ENCODE measurements around the gene BCL7B. TPM values are rescaled to one million over a fixed set of nuclear protein-coding genes. Genes with fewer than 3 reads are reported as not detected.
"Not testable (repeated sequence)": the region's sequence is repeated elsewhere in the genome, so short reads cannot be mapped to it uniquely, and the experiment has no call there.

BCL7B gene
- total and polyA plus RNA-seq, 2 donors from 2014 or later, result 55.4 to 67.3 TPM

DNA sequence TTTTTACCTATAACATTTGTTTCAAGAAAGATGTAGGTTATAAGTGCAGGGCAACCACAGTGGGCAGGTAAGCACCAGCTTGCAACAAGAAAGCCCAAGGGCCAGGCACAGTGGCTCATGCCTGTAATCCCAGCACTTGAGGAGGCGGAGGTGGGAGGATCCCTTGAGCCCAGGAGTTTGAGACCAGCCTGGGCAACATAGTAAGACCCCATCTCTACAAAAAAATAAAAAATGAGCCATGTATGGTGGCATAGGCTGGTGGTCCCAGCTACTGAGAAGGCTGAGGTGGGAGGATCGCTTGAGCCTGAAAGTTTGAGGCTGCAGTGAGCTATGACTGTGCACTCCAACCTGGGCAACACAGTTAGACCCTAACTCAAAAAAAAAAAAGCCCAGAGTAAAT is 12.8 kb downstream of the BCL7B start:
- Histone ChIP-seq H3K27ac (ENCODE audit: low read depth in 2 of 2, low read length in 2 of 2) (no peak overlapping the region), H3K36me3 (ENCODE audit: control insufficient read depth in 2 of 3, insufficient read depth in 3 of 3, low read length in 3 of 3) (peaks cover 5 to 22% (median 20%) of the 10 kb centered on the region in 3 donors), H3K9ac (ENCODE audit: low read length in 3 of 3) (no peak overlapping the region), H3K27me3 (ENCODE audit: control insufficient read depth, insufficient read depth, low read length) (no peaks in the 10 kb centered on the region), H3K4me1 (ENCODE audit: control insufficient read depth in 2 of 3, insufficient read depth in 2 of 3, low read depth in 1 of 3, low read length in 3 of 3) (peaks cover 0 to 2% (median 0%) of the 10 kb centered on the region in 3 donors), H3K4me3 (ENCODE audit: low read length in 3 of 3) (no peak overlapping the region), H3K9me3 (ENCODE audit: control insufficient read depth in 2 of 3, insufficient read depth in 1 of 3, low read length in 3 of 3) (no peaks in the 10 kb centered on the region)
- intact Hi-C loops (cut with DNase I), result no loop called here
- no peak for TF ChIP-seq CTCF (IDR thresholded peaks at IDR 0.05; ENCODE audit: borderline replicate concordance, extremely low read depth, insufficient read depth)
- FAIRE-seq (no peak), DNase-seq (no peak)

DNA sequence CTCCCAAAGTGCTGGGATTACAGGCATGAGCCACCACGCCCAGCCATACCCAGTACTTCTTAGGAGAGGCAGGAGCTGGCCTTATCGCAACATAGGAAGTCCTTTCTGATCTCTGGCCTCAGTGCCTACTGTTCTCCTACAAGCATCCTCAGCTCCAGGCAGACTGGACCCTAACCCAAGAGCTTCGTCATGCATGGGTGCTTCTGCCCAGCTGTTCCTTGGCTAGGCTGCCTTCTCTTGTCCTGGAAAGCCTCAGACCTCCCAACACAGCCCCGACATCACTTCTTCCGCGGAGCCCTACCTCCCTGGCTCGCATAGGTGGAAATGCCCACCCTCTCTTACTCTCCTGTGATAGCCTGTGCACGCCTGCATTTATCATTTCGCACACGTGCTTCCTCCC is 15.8 kb downstream of the BCL7B start:
- no peak for FAIRE-seq
- no peaks in the 10 kb centered on the region for H3K9me3 ChIP-seq (ENCODE audit: control insufficient read depth in 2 of 3, insufficient read depth in 1 of 3, low read length in 3 of 3)
- no peak overlapping the region for H3K9ac ChIP-seq (ENCODE audit: low read length in 3 of 3)
- H3K4me3 ChIP-seq (ENCODE audit: low read length in 3 of 3), result no peak overlapping the region
- H3K27me3 ChIP-seq (ENCODE audit: control insufficient read depth, insufficient read depth, low read length), result no peaks in the 10 kb centered on the region
- H3K4me1 ChIP-seq (ENCODE audit: control insufficient read depth in 2 of 3, insufficient read depth in 2 of 3, low read depth in 1 of 3, low read length in 3 of 3), result no peaks in the 10 kb centered on the region
- intact Hi-C loops (cut with DNase I), result no loop called here
- peaks cover 5 to 41% (median 35%) of the 10 kb centered on the region in 3 donors for H3K36me3 ChIP-seq (ENCODE audit: control insufficient read depth in 2 of 3, insufficient read depth in 3 of 3, low read length in 3 of 3)
- no peak for TF ChIP-seq CTCF (IDR thresholded peaks at IDR 0.05; ENCODE audit: borderline replicate concordance, extremely low read depth, insufficient read depth)
- no peak overlapping the region for H3K27ac ChIP-seq (ENCODE audit: low read depth in 2 of 2, low read length in 2 of 2)
- DNase-seq, result no peak

- peaks cover 5 to 50% (median 39%) of the 10 kb centered on the region in 3 donors for H3K36me3 ChIP-seq (ENCODE audit: control insufficient read depth in 2 of 3, insufficient read depth in 3 of 3, low read length in 3 of 3)
- FAIRE-seq (no peak), DNase-seq (no peak)
- no peak overlapping the region for H3K4me3 ChIP-seq (ENCODE audit: low read length in 3 of 3)
- H3K27me3 ChIP-seq (ENCODE audit: control insufficient read depth, insufficient read depth, low read length), result no peaks in the 10 kb centered on the region
- no peaks in the 10 kb centered on the region for H3K4me1 ChIP-seq (ENCODE audit: control insufficient read depth in 2 of 3, insufficient read depth in 2 of 3, low read depth in 1 of 3, low read length in 3 of 3)
- no peak overlapping the region for H3K9ac ChIP-seq (ENCODE audit: low read length in 3 of 3)
- no peaks in the 10 kb centered on the region for H3K9me3 ChIP-seq (ENCODE audit: control insufficient read depth in 2 of 3, insufficient read depth in 1 of 3, low read length in 3 of 3)
- H3K27ac ChIP-seq (ENCODE audit: low read depth in 2 of 2, low read length in 2 of 2), result no peak overlapping the region
- intact Hi-C loops (cut with DNase I), result no loop called here
- TF ChIP-seq CTCF (IDR thresholded peaks at IDR 0.05; ENCODE audit: borderline replicate concordance, extremely low read depth, insufficient read depth), result no peak
Measured at GRCh38 chr7:73539709-73540108, 17.8 kb downstream of the BCL7B start.

DNA sequence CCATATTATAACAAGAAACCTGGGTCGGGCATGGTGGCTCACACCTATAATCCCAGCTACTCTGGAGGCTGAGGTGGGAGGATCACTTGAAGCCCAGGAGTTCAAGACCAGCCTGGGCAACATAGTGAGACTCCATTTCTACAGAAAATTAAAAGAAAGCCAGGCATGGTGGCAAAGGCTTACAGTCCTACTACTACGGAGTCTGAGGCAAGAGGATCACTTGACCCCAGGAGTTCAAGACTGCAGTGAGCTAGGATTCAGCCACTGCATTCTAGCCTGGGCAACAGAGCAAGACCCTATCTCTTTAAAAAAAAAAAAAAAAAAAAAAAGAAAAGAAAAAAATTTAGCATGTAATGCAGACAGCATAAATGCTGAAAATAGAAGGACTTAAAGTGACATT is 19.0 kb downstream of the BCL7B start:
- H3K27ac ChIP-seq (ENCODE audit: low read depth in 2 of 2, low read length in 2 of 2); H3K4me1 ChIP-seq (ENCODE audit: control insufficient read depth in 2 of 3, insufficient read depth in 2 of 3, low read depth in 1 of 3, low read length in 3 of 3); H3K9me3 ChIP-seq (ENCODE audit: control insufficient read depth in 2 of 3, insufficient read depth in 1 of 3, low read length in 3 of 3); H3K4me3 ChIP-seq (ENCODE audit: low read length in 3 of 3); DNase-seq; FAIRE-seq; H3K9ac ChIP-seq (ENCODE audit: low read length in 3 of 3); H3K27me3 ChIP-seq (ENCODE audit: control insufficient read depth, insufficient read depth, low read length); intact Hi-C loops (cut with DNase I): not testable (repeated sequence)
- H3K36me3 ChIP-seq (ENCODE audit: control insufficient read depth in 2 of 3, insufficient read depth in 3 of 3, low read length in 3 of 3), result peaks cover 5 to 50% (median 37%) of the 10 kb centered on the region in 3 donors
